Measurements from ENCODE around the gene KLHL13.

Gene KLHL13

GRCh38 chrX:118056870-118057269, 59.7 kb downstream of the KLHL13 start:
- H3K79me2 ChIP-seq (ENCODE audit: insufficient read depth, low read depth), result no peaks in the 10 kb centered on the region

DNA sequence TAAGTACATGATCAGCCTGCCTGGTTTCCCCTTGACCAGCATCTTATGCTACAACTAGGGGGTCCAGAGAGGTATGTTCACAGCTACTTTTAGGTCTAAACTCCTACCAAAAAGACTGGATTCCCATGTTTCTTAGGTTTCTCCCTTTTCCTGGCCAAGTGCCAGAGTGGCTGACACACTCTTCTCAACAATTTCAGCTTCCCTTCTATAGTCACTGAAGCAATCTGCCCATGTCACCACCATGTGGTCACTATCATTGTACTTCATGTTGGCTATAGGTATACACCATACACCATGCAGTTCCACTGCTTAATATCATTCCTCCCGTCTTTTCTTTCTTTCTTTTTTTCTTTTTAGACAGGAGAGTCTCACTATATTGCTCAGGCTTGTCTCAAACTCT, 66.9 kb downstream of the KLHL13 start:
- Histone ChIP-seq H2AFZ (ENCODE audit: low read depth) (no peak overlapping the region), H3K27ac (no peak overlapping the region), H3K36me3 (ENCODE audit: insufficient read depth) (no peaks in the 10 kb centered on the region), H3K27me3 (ENCODE audit: insufficient read depth, low read depth) (no peaks in the 10 kb centered on the region), H3K4me1 (ENCODE audit: low read depth, poor library complexity, severe bottlenecking) (no peaks in the 10 kb centered on the region), H3K9ac (no peak overlapping the region), H4K20me1 (ENCODE audit: insufficient read depth) (no peaks in the 10 kb centered on the region), H3K79me2 (ENCODE audit: insufficient read depth, low read depth) (no peaks in the 10 kb centered on the region), H3K4me2 (no peak overlapping the region), H3K4me3 (IDR thresholded peaks at IDR 0.05; ENCODE audit: insufficient read depth, low read depth, low read length) (no peak overlapping the region)
- no peak for TF ChIP-seq CTCF (conservative IDR thresholded peaks at IDR 0.05; ENCODE audit: low read depth, low read length)

More at GRCh38 chrX:118056870-118057269, 59.7 kb downstream of the KLHL13 start:
- H3K4me2 ChIP-seq, result no peak overlapping the region
- no peaks in the 10 kb centered on the region for H3K36me3 ChIP-seq (ENCODE audit: insufficient read depth)
- no peak overlapping the region for H2AFZ ChIP-seq (ENCODE audit: low read depth)
- H4K20me1 ChIP-seq (ENCODE audit: insufficient read depth), result no peaks in the 10 kb centered on the region
- no peak overlapping the region for H3K9ac ChIP-seq
- H3K4me3 ChIP-seq (IDR thresholded peaks at IDR 0.05; ENCODE audit: insufficient read depth, low read depth, low read length), result no peak overlapping the region
- no peak for TF ChIP-seq CTCF (conservative IDR thresholded peaks at IDR 0.05; ENCODE audit: low read depth, low read length)
- no peak overlapping the region for H3K27ac ChIP-seq
- no peaks in the 10 kb centered on the region for H3K27me3 ChIP-seq (ENCODE audit: insufficient read depth, low read depth)
- H3K4me1 ChIP-seq (ENCODE audit: low read depth, poor library complexity, severe bottlenecking), result no peaks in the 10 kb centered on the region

DNA sequence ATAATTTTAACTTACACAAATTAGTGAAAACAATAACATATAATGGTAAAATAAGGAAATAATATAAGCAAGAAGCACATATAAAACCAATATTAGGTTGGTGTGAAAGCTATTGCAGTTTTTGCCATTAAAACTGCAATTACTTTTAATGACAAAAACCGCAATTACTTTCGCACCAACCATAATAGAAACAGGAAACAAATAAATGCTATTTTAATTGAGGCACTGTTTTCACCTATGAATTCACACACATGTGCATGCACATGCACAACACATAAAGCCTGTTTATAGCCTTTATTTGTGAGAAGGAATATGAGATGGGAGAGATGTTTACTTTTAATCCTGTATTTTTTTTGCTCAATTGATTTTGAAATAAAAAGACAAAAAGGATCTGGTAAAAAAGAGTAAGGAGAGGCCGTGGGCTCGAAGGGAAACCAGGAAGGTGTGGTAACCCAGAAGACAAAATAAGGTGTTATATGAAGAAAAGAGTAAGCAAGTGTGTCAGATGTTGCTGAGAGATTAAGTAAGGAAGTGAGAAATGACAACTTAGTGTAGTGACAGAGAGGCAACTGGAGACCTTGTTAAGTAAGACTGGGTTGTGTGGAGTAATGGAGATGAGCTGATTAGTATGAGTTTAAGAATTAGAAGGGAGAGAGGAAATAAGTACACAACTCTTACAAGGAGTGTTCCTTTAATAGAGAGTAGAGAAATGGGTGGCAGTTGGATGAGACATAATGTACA, 69.0 kb downstream of the KLHL13 start:
- Histone ChIP-seq H3K4me1 (ENCODE audit: low read depth, poor library complexity, severe bottlenecking) (no peaks in the 10 kb centered on the region), H3K27ac (no peak overlapping the region), H3K36me3 (ENCODE audit: insufficient read depth) (no peaks in the 10 kb centered on the region), H3K79me2 (ENCODE audit: insufficient read depth, low read depth) (no peaks in the 10 kb centered on the region), H3K27me3 (ENCODE audit: insufficient read depth, low read depth) (no peaks in the 10 kb centered on the region), H3K9ac (no peak overlapping the region), H3K4me2 (no peak overlapping the region), H2AFZ (ENCODE audit: low read depth) (no peak overlapping the region), H4K20me1 (ENCODE audit: insufficient read depth) (no peaks in the 10 kb centered on the region), H3K4me3 (IDR thresholded peaks at IDR 0.05; ENCODE audit: insufficient read depth, low read depth, low read length) (no peak overlapping the region)
- no peak for TF ChIP-seq CTCF (conservative IDR thresholded peaks at IDR 0.05; ENCODE audit: low read depth, low read length)

DNA sequence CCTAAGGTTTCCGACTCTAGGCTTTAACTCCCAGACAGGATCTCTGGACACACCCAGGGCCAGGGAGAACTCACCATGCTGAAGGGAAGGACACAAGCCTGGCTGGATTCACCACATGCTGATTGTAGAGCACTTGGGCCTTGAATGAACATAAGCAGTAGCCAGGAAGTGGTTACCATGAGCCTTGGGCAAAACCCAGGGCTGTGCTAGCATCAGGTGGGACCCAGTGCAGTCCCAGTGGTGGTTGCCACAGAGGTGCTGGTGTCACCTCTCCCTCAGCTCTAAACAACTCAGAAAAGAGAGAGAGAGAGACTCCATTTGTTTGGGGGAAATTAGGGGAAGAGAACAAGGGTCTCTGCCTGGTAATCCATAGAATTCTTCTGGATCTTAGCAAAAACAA, 77.0 kb downstream of the KLHL13 start:
- no peak overlapping the region for H3K4me3 ChIP-seq (IDR thresholded peaks at IDR 0.05; ENCODE audit: insufficient read depth, low read depth, low read length)
- no peak overlapping the region for H3K9ac ChIP-seq
- H3K27ac ChIP-seq, result no peak overlapping the region
- H3K27me3 ChIP-seq (ENCODE audit: insufficient read depth, low read depth), result no peaks in the 10 kb centered on the region
- H3K4me2 ChIP-seq, result no peak overlapping the region
- H3K36me3 ChIP-seq (ENCODE audit: insufficient read depth), result no peaks in the 10 kb centered on the region
- no peak for TF ChIP-seq CTCF (conservative IDR thresholded peaks at IDR 0.05; ENCODE audit: low read depth, low read length)
- no peaks in the 10 kb centered on the region for H3K79me2 ChIP-seq (ENCODE audit: insufficient read depth, low read depth)
- no peak overlapping the region for H2AFZ ChIP-seq (ENCODE audit: low read depth)
- H3K4me1 ChIP-seq (ENCODE audit: low read depth, poor library complexity, severe bottlenecking), result no peaks in the 10 kb centered on the region
- no peaks in the 10 kb centered on the region for H4K20me1 ChIP-seq (ENCODE audit: insufficient read depth)
